GM12864 (cell line): ENCODE measurements around the gene KRTAP4-2.
"Not testable (repeated sequence)": the region's sequence is repeated elsewhere in the genome, so short reads cannot be mapped to it uniquely, and the experiment has no call there.

Experiments used
- DNase-seq: peaks from one replicate; pipeline ENCODE4 v3.0.0-alpha.2; 2011; ENCODE audit warnings: low read depth
- H3K4me3 ChIP-seq: 2 replicates; pipeline ENCODE4 v1.5.1; 2011; ENCODE audit warnings: mild to moderate bottlenecking, low read depth, low read length, control low read depth
- CTCF ChIP-seq: IDR thresholded peaks from 2 replicates; pipeline ENCODE4 v1.5.1; 2011; ENCODE audit warnings: low read depth, mild to moderate bottlenecking, moderate library complexity, low read length, control low read depth, inconsistent platforms; ENCODE audit errors: missing control alignments

KRTAP4-2 gene

GRCh38 chr17:41199421-41200078 lies 21.5 kb upstream of the KRTAP4-2 start:
- TF ChIP-seq CTCF, result no peak
- H3K4me3 ChIP-seq, result no peak overlapping the region
- DNase-seq, result no peak

- DNase-seq, result no peak
- no peak for TF ChIP-seq CTCF
- no peak overlapping the region for H3K4me3 ChIP-seq
These were observed 18.0 kb upstream of the KRTAP4-2 start for GRCh38 chr17:41196068-41196467.

- TF ChIP-seq CTCF, result no peak
- no peak overlapping the region for H3K4me3 ChIP-seq
- no peak for DNase-seq
These were observed 12.3 kb upstream of the KRTAP4-2 start for GRCh38 chr17:41190328-41190727.

GRCh38 chr17:41189837-41190318 lies 11.9 kb upstream of the KRTAP4-2 start, which contains the start of gene KRTAP9-1:
TSS of gene KRTAP9-1 (plus strand) at chr17:41189887. CDS start at chr17:41189887, 0 bp downstream.
- not testable (repeated sequence) for H3K4me3 ChIP-seq, DNase-seq

GRCh38 chr17:41186872-41187271 lies 8.9 kb upstream of the KRTAP4-2 start:
- no peak overlapping the region for H3K4me3 ChIP-seq
- DNase-seq, result no peak
- no peak for TF ChIP-seq CTCF

GRCh38 chr17:41185001-41185400 lies 7.0 kb upstream of the KRTAP4-2 start:
- no peak overlapping the region for H3K4me3 ChIP-seq
- TF ChIP-seq CTCF, result no peak
- no peak for DNase-seq

- no peak within 1 kb of the TSS for H3K4me3 ChIP-seq
- no peak for DNase-seq
- TF ChIP-seq CTCF, result no peak
These were observed 6.5 kb upstream of the KRTAP4-2 start, which contains the start of gene KRTAP4-1 for GRCh38 chr17:41184480-41184961. TSS of gene KRTAP4-1 (minus strand) at chr17:41184911. CDS start at chr17:41184854, 57 bp downstream.
